A673 (cell line): ENCODE data around the gene SPTSSB. TPM values are rescaled to one million over a fixed set of nuclear protein-coding genes. Genes with fewer than 3 reads are reported as not detected.

Experiments used
- BruUV-seq: library from RNA; stranded (reverse); fragments of 400-500 nt; replicated peaks from 2 replicates; lab custom pipeline; 2021; lab: Mats Ljungman, UMichigan
- CTCF ChIA-PET: fragments of 300-600 bp; sonication (Branson Sonifier 250); formaldehyde crosslinking; loops from one replicate; lab custom pipeline; 2022; ENCODE audit warnings: antibody characterized with exemption; lab: Charles Lee
- POLR2A ChIA-PET: fragments of 300-600 bp; sonication (Branson Sonifier 250); formaldehyde crosslinking; loops from one replicate; lab custom pipeline; 2022; ENCODE audit warnings: antibody characterized with exemption; ENCODE audit not compliant: low non-redundant PET; lab: Charles Lee
- DNase-seq: peaks from one replicate; pipeline ENCODE4 v3.0.0-alpha.2; 2015; ENCODE audit warnings: low spot score
- H3K27ac ChIP-seq: fragments of 200-600 bp; sonication (generic); 2 replicates; pipeline ENCODE4 v1.5.1; 2016; ENCODE audit warnings: mixed run types, low read depth, mild to moderate bottlenecking, mixed read lengths, antibody characterized with exemption, low read length; ENCODE audit not compliant: poor library complexity, severe bottlenecking
- H3K27me3 ChIP-seq: fragments of 200-600 bp; sonication (generic); replicated peaks from 2 replicates; pipeline ENCODE4 v1.6.1; 2017; ENCODE audit warnings: mixed run types, low read depth, mild to moderate bottlenecking, mixed read lengths, antibody characterized with exemption, low read length; ENCODE audit not compliant: insufficient read depth, poor library complexity
- H3K36me3 ChIP-seq: fragments of 200-600 bp; sonication (generic); 2 replicates; pipeline ENCODE4 v1.6.1; 2016; ENCODE audit warnings: mixed run types, mild to moderate bottlenecking, mixed read lengths, antibody characterized with exemption, low read length; ENCODE audit not compliant: insufficient read depth, poor library complexity, severe bottlenecking
- H3K4me1 ChIP-seq: fragments of 200-600 bp; sonication (generic); 2 replicates; pipeline ENCODE4 v1.6.1; 2017; ENCODE audit warnings: mixed run types, mild to moderate bottlenecking, mixed read lengths, antibody characterized with exemption, low read length; ENCODE audit not compliant: insufficient read depth, poor library complexity, severe bottlenecking
- H3K4me3 ChIP-seq: fragments of 200-600 bp; sonication (generic); 2 replicates; pipeline ENCODE4 v1.5.1; 2016; ENCODE audit warnings: low read depth, mixed run types, mild to moderate bottlenecking, mixed read lengths, low read length; ENCODE audit not compliant: poor library complexity, severe bottlenecking
- H3K9me3 ChIP-seq: fragments of 200-600 bp; sonication (generic); 2 replicates; pipeline ENCODE4 v1.6.1; 2016; ENCODE audit warnings: mixed run types, low read depth, mild to moderate bottlenecking, mixed read lengths, antibody characterized with exemption, low read length; ENCODE audit not compliant: poor library complexity, severe bottlenecking
- CTCF ChIP-seq: fragments of 300-800, 200-600 bp; sonication (generic); conservative IDR thresholded peaks from 2 replicates; pipeline ENCODE4 v1.5.1; 2017; ENCODE audit warnings: low read depth, mild to moderate bottlenecking, antibody characterized with exemption, low read length, moderate library complexity, mixed read lengths
- EZH2 ChIP-seq: fragments of 200-600 bp; sonication (generic); IDR thresholded peaks from 2 replicates; pipeline ENCODE4 v1.6.1; 2017; ENCODE audit warnings: borderline replicate concordance, low read depth, mild to moderate bottlenecking, mixed read lengths, antibody characterized with exemption, low read length; ENCODE audit not compliant: poor library complexity, severe bottlenecking
- intact Hi-C: fragments of 100-400 bp; cut with micrococcal nuclease; formaldehyde crosslinking; loops from one replicate; pipeline ENCODE4 v1.10.0; 2022; ENCODE audit not compliant: unreplicated experiment
- total RNA-seq: library from RNA; stranded (reverse); gene quantifications from 2 replicates; pipeline ENCODE4 v1.2.3, GENCODE V29; 2021

The SPTSSB gene
- total RNA-seq, 1 experiment from 2014 or later: not detected

DNA sequence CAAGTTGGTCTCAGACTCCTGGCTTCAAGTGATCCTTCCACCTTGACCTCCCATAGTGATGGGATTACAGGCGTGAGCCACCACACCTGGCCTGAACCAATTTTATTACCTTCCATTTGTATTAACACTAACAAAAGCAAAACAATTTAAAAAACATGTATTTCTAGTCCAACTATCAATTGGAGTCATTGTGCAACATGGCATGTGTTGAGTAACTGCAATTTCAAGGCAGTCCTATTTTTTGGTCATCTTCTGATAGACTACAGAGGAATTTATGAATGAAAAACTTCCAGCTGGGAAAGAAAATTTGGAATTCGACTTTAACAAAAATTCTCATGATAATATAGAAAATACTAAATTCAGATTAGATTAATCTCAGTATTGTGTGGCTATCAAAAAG, 16.8 kb downstream of the SPTSSB start:
- no peaks in the 10 kb centered on the region for H3K36me3 ChIP-seq
- intact Hi-C loops: no loop called here
- H3K9me3 ChIP-seq: no peaks in the 10 kb centered on the region
- BruUV-seq: no TSS peak
- no peak overlapping the region for H3K27ac ChIP-seq
- no peaks in the 10 kb centered on the region for H3K27me3 ChIP-seq
- ChIA-PET CTCF (no interaction called here), POLR2A (no interaction called here)
- no peaks in the 10 kb centered on the region for H3K4me1 ChIP-seq
- H3K4me3 ChIP-seq: no peak overlapping the region
- TF ChIP-seq EZH2 (no peak), CTCF (no peak)
- no peak for DNase-seq

DNA sequence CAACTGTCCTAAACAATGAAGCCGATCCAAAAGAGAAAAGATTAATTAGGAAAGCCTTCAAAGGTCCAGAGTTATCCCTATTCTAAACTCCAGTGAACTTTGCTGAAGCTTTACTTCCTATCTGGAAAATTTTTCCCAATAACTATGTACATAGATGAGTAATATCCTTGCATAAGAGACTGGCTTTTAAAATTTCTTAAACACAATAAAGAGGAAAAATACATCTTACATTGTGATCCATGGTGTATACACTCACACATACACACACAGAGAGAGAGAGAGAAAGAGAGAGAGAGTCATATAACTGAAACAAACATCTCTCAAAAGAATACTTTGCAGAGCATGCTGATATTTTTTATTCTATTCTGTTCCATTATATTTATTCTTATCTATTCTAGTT, 20.0 kb downstream of the SPTSSB start:
- POLR2A ChIA-PET: no interaction called here
- no peaks in the 10 kb centered on the region for H3K27me3 ChIP-seq
- CTCF ChIA-PET: no interaction called here
- H3K9me3 ChIP-seq: no peaks in the 10 kb centered on the region
- H3K36me3 ChIP-seq: no peaks in the 10 kb centered on the region
- no peak for DNase-seq
- BruUV-seq: no TSS peak
- TF ChIP-seq CTCF: no peak
- no peak overlapping the region for H3K27ac ChIP-seq
- intact Hi-C loops: no loop called here
- H3K4me1 ChIP-seq: no peaks in the 10 kb centered on the region
- H3K4me3 ChIP-seq: no peak overlapping the region

DNA sequence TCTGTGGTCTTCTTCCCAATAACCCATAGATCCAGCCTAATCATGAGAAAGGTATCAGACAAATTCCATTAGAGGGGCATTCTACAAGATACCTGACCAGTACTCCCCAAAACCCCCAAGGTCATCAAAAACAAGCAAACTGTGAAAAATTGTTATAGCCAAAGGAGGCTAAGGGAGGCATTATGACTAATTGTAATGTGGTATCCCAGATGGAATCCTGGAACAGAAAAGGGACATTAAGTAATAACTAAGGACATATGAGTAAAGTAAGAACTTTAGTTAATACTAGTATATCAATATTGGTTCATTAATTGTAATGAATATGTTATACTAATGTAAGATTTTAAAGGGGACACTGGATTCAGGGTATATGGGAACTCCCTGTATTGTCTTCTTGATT, 20.4 kb downstream of the SPTSSB start:
- ChIA-PET POLR2A (no interaction called here), CTCF (no interaction called here)
- BruUV-seq: no TSS peak

More for the DNA sequence above, 20.4 kb downstream of the SPTSSB start:
- Histone ChIP-seq H3K27me3 (no peaks in the 10 kb centered on the region), H3K27ac (no peak overlapping the region), H3K9me3 (no peaks in the 10 kb centered on the region), H3K36me3 (no peaks in the 10 kb centered on the region), H3K4me3 (no peak overlapping the region), H3K4me1 (no peaks in the 10 kb centered on the region)
- TF ChIP-seq EZH2 (no peak), CTCF (no peak)
- intact Hi-C loops: no loop called here
- no peak for DNase-seq
